ENCODE results near the gene DAB2IP. TPM values are rescaled to one million over a fixed set of nuclear protein-coding genes. Genes with fewer than 3 reads are reported as not detected.

Gene DAB2IP
- total RNA-seq, 6 experiments from 2014 or later, result 23.0 to 28.2 (median 25.7) TPM

DNA sequence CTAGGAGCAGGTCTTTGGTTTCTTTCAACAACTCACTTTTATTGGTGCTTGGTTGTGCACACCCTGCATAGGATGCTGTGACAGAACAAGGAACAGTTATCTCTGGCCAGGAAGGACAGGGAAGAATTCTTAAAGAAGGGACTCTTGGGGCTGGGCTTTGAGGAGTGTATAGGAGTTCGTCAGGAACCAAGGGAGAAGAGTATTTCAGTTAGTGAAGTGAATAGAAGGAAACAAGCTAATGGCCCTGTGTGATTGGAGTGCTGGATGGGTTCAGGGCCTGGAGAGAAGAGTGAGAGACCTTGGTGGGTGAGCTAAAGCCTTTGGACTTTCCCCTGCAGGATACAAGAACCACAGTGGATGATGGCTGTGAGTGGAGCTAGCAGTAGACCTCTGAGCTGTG, 32.2 kb downstream of the DAB2IP start:
- Mint-ChIP-seq H3K27me3 (ENCODE audit: insufficient read depth) (peaks cover 4% of the 10 kb centered on the region), H3K4me1 (ENCODE audit: low read depth) (no peaks in the 10 kb centered on the region), H3K4me3 (no peak overlapping the region), H3K36me3 (ENCODE audit: low read depth) (no peaks in the 10 kb centered on the region), H3K9me3 (no peaks in the 10 kb centered on the region), H3K27ac (no peak overlapping the region)
- no peak for DNase-seq
- TF ChIP-seq, protein P1, sequence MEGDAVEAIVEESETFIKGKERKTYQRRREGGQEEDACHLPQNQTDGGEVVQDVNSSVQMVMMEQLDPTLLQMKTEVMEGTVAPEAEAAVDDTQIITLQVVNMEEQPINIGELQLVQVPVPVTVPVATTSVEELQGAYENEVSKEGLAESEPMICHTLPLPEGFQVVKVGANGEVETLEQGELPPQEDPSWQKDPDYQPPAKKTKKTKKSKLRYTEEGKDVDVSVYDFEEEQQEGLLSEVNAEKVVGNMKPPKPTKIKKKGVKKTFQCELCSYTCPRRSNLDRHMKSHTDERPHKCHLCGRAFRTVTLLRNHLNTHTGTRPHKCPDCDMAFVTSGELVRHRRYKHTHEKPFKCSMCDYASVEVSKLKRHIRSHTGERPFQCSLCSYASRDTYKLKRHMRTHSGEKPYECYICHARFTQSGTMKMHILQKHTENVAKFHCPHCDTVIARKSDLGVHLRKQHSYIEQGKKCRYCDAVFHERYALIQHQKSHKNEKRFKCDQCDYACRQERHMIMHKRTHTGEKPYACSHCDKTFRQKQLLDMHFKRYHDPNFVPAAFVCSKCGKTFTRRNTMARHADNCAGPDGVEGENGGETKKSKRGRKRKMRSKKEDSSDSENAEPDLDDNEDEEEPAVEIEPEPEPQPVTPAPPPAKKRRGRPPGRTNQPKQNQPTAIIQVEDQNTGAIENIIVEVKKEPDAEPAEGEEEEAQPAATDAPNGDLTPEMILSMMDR (IDR thresholded peaks at IDR 0.05), result no peak

DNA sequence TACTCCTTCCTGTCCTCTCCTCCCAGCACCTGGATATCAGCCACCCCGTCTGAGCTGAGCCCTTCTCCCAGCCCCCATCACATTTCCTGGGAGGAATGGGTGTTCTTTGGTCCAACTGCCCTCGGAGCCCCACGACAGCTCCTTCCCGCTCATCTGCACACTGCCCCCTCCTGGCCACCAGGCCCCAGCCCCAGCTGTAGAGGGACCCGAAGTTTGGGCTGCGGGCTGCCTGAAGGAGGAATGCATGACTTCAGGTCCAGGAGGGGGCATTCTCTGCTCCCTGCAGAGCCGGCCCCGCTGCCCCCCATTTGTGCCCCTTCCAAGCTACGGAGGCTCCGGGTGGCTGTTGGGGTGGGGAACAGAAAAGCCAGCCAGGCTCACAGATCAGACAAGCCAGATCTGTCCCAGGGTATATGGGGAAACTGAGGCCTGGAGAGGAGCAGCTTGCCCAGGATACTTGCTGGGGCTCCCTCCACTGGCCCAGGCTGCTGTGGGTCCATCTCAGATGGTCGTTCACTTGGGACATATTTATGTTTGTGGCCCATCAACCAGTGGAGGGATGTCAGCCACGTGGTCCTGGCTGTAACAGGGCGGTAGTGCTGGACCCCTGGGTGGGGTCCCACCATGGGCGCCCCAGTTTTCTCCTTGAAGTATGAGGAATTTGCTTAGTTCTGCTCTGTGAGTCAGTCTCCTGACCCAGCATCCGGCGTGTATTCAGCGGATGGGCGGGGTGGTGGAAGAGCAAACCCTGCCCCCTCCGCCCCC, 33.1 kb downstream of the DAB2IP start:
- Mint-ChIP-seq H3K4me1 (ENCODE audit: low read depth) (no peaks in the 10 kb centered on the region), H3K4me3 (no peak overlapping the region), H3K27me3 (ENCODE audit: insufficient read depth) (no peaks in the 10 kb centered on the region; the same call in none of the 2 replicates), H3K36me3 (ENCODE audit: low read depth) (no peaks in the 10 kb centered on the region), H3K27ac (no peak overlapping the region), H3K9me3 (no peaks in the 10 kb centered on the region)
- DNase-seq, result no peak
- TF ChIP-seq, protein P1 (IDR thresholded peaks at IDR 0.05), result peak; percentile 85

DNA sequence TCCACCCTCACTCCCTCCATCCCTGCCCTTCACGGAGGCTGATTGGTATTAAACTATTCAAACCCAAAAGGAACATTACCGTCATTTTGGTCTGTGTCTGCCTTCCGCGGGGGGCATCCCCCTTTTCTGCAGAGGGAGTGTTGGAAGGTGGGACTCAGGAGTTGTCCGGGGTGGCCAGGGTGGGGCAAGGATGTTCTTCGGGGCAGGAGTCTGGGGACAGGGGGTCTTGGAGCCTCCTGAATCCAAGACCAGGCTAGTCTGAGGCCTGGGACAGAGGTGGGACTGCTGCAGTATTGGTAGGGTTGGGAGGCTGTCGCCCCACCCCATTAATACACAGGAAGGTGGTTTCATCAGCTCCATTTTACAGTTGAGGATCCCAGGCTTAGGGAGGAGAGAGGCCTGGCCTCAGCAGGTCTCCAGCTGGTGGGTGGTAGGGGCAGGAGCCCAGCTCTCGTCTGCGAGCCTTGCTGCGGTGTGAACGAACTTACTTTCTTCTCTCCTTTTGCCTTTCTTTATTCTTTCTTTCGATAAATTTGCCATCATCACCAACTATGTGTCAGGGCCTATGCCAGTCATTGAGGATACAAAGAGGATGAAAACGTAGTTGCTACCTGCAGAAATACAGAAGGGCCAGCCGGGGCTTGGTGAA, 33.8 kb downstream of the DAB2IP start:
- H3K27me3 Mint-ChIP-seq (ENCODE audit: insufficient read depth), result no peaks in the 10 kb centered on the region; the same call in none of the 2 replicates
- H3K4me3 Mint-ChIP-seq, result no peak overlapping the region
- no peak for DNase-seq
- H3K4me1 Mint-ChIP-seq (ENCODE audit: low read depth), result no peaks in the 10 kb centered on the region
- H3K27ac Mint-ChIP-seq, result no peak overlapping the region
- H3K36me3 Mint-ChIP-seq (ENCODE audit: low read depth), result no peaks in the 10 kb centered on the region
- TF ChIP-seq, protein P1 (IDR thresholded peaks at IDR 0.05), result no peak
- H3K9me3 Mint-ChIP-seq, result no peaks in the 10 kb centered on the region

DNA sequence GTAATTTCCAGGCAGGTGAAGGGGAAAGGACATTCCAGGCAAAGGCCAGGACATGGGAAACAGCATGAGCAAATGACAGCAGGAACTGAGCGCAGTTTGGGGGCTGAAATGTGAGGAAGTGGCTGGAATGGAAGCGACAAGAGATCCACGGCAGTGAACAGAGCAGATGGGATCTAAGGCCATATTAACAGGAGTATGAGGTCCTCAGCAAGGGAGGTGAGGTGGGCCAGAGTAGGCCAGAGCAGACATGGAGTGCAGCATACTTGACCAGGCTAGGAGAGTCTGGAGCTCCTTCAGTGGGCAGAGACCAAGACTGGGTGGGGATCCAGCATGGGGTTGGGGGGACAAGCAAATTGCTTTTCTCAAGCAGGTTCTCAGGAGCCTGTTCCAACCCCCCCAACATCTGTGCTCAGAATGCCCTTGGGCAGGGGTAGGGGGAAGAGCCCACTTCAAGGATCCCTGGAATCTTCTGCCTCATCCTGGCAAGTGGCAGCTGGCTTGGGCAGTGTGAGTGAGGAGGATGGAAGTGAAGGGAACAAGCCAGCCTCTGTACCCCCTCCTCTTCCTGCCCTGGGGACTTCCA, 34.5 kb downstream of the DAB2IP start:
- no peaks in the 10 kb centered on the region for H3K9me3 Mint-ChIP-seq
- H3K27ac Mint-ChIP-seq, result no peak overlapping the region
- H3K4me1 Mint-ChIP-seq (ENCODE audit: low read depth), result no peaks in the 10 kb centered on the region
- H3K36me3 Mint-ChIP-seq (ENCODE audit: low read depth), result no peaks in the 10 kb centered on the region
- no peaks in the 10 kb centered on the region; the same call in none of the 2 replicates for H3K27me3 Mint-ChIP-seq (ENCODE audit: insufficient read depth)
- no peak for DNase-seq
- TF ChIP-seq, protein P1 (IDR thresholded peaks at IDR 0.05), result no peak
- H3K4me3 Mint-ChIP-seq, result no peak overlapping the region

DNA sequence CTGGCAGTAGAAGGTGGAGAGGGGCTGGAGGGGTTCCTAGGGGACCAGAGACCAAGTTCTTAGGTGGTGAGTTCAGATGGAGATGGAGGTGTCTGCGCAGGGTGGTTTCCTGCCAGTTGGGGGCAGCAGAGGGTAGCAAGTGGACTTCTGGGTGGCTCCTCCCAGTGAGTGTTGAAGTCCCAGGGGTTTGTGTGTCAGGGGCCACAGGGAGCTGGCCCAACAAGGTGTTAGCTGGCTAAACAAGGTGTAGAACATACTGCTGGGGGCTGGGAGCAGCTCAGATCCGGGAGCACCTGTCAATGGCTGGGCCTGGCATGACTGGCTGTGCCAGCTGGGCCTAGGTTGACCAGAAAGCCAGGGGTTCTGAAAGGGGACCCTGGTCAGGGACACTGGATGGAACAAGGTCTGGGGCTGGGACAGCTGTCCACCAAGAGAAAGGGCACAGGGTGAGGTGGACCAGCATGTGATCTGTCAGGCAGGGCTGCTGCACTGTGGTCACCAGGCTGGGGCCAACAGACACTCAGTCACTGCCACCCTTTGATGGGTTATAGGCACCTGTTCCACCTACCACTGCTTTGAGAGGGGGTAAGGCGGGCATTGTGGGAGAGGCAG, 35.6 kb downstream of the DAB2IP start:
- no peak overlapping the region for H3K4me3 Mint-ChIP-seq
- no peaks in the 10 kb centered on the region for H3K9me3 Mint-ChIP-seq
- H3K36me3 Mint-ChIP-seq (ENCODE audit: low read depth), result no peaks in the 10 kb centered on the region
- no peaks in the 10 kb centered on the region; the same call in none of the 2 replicates for H3K27me3 Mint-ChIP-seq (ENCODE audit: insufficient read depth)
- no peak overlapping the region for H3K27ac Mint-ChIP-seq
- peaks cover 1% of the 10 kb centered on the region for H3K4me1 Mint-ChIP-seq (ENCODE audit: low read depth)
- peak; percentile 45 for DNase-seq
- TF ChIP-seq, protein P1 (IDR thresholded peaks at IDR 0.05), result peak; percentile 95
